Upper lobe of left lung (tissue), 4 donors: ENCODE data around the gene PRR5.

ENCODE experiments used
- CTCF ChIP-seq, 6 experiments: fragments of 450-650 bp in 4 of 6; fragments of 200-600 bp in 2 of 6; sonication (generic) in 2 of 6; IDR thresholded peaks; one replicate each; pipeline ENCODE4 v1.5.1; 2016 to 2019; ENCODE audit warnings: antibody characterized with exemption in 6 of 6
- POLR2A ChIP-seq, 4 donors: fragments of 450-650 bp; IDR thresholded peaks; one replicate each; pipeline ENCODE4 v1.5.1; 2016 to 2017; ENCODE audit warnings: antibody characterized with exemption in 4 of 4, mild to moderate bottlenecking in 2 of 4
- POLR2AphosphoS5 ChIP-seq, 2 donors: sonication (generic); formaldehyde crosslinking; IDR thresholded peaks; one replicate each; pipeline ENCODE4 v1.5.1; 2017; ENCODE audit warnings: antibody characterized with exemption in 2 of 2

DNA sequence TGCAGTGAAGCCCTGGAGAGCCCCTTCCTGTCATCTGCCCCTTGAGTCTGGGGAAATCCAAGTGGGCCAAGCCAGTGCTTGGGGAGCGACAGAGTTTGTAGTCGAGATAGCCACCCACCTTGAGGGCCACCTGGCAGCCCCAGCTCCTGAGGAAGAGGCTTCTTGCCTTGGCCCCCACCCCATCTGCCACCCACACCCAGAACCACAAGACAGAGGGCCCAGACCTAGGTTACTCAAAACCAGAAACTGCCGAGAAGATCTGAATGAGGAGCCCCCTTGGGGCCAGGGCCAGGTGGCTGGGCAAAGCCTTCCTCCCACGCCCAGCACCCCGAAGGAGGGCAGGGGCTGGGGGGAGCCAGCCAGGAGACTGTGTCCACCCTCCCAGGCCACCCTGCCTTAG is 18.8 kb upstream of the PRR5 start:
- no peak for TF ChIP-seq CTCF (IDR thresholded peaks at IDR 0.05)
- TF ChIP-seq POLR2A (IDR thresholded peaks at IDR 0.05): no peak
- TF ChIP-seq POLR2AphosphoS5 (IDR thresholded peaks at IDR 0.05): no peak
